ENCODE results near the gene NLRP10.

DNA sequence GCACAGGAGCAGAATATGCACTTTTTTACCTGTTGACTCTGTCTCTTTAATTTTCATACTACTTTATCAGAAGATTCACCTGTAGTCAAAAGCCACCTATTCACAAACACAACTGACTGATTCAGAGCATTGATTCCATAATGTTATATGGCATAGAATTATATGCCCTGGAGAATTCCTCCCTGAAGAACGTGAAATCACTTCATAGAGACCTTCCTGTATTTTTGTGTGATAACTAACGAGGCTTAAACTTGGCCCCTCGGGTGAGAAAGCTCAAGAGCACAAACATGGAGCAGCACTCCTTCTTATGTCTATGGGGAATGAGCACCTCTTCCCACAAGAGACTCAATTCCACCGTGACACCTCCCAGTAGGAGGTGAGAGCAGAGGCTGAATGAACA is 34.1 kb downstream of the NLRP10 start, which contains the start of gene OR10A6:
- TF ChIP-seq CTCF (IDR thresholded peaks at IDR 0.05; ENCODE audit: insufficient read depth, low read length, poor library complexity, severe bottlenecking): no peak
- no peak for TF ChIP-seq EZH2phosphoT487 (conservative IDR thresholded peaks at IDR 0.05; ENCODE audit: low read length)

All from SU-DHL-6 (cell line).